Measurements from ENCODE around the gene UBL3.

DNA sequence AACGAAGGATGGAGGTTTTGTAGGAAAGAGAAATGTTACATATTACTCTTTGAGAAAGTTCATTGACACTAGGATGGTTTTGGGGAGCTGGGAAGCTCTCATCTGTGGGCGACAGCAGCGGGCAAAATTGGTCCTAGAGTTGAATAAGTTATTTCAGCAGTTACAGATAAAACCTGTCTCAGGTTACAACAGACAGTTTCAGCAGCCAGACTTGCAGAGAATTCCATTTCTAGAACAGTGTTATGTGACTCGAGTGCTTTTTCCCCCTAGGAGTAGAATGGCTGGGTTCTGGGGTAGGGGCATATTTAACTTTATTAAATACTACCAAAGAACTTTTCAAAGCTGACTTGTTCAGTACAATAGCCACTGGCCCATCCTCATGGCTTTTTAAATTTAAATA, 46.7 kb upstream of the UBL3 start:
- TF ChIP-seq ZBTB7A (tag by site-specific recombination; IDR thresholded peaks at IDR 0.05; ENCODE audit: low read depth) (no peak), ZNF174 (tag by site-specific recombination; IDR thresholded peaks at IDR 0.05) (no peak), ZNF114 (tag by site-specific recombination; IDR thresholded peaks at IDR 0.05) (no peak), ZNF423 (tag by site-specific recombination; IDR thresholded peaks at IDR 0.05) (no peak), ZNF311 (tag by site-specific recombination; IDR thresholded peaks at IDR 0.05; ENCODE audit: borderline replicate concordance) (no peak), ZBTB1 (tag by site-specific recombination; IDR thresholded peaks at IDR 0.05) (no peak), ZNF792 (tag by site-specific recombination; IDR thresholded peaks at IDR 0.05) (no peak), ZNF558 (tag by site-specific recombination; IDR thresholded peaks at IDR 0.05) (no peak)
- TF ChIP-seq, protein P1, sequence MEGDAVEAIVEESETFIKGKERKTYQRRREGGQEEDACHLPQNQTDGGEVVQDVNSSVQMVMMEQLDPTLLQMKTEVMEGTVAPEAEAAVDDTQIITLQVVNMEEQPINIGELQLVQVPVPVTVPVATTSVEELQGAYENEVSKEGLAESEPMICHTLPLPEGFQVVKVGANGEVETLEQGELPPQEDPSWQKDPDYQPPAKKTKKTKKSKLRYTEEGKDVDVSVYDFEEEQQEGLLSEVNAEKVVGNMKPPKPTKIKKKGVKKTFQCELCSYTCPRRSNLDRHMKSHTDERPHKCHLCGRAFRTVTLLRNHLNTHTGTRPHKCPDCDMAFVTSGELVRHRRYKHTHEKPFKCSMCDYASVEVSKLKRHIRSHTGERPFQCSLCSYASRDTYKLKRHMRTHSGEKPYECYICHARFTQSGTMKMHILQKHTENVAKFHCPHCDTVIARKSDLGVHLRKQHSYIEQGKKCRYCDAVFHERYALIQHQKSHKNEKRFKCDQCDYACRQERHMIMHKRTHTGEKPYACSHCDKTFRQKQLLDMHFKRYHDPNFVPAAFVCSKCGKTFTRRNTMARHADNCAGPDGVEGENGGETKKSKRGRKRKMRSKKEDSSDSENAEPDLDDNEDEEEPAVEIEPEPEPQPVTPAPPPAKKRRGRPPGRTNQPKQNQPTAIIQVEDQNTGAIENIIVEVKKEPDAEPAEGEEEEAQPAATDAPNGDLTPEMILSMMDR (tag by site-specific recombination; IDR thresholded peaks at IDR 0.05) = no peak
